Panc1 (cell line): ENCODE data around the gene SYTL4. TPM values are rescaled to one million over a fixed set of nuclear protein-coding genes. Genes with fewer than 3 reads are reported as not detected.

Source experiments
- ATAC-seq: fragments of 200-7000 bp; cut with Tn5 transposase; 2 replicates; pipeline ENCODE4 v1.9.1; 2020; ENCODE audit warnings: mild to moderate bottlenecking, moderate library complexity
- BruUV-seq: library from RNA; stranded (reverse); fragments of 400-500 nt; replicated peaks from 2 replicates; lab custom pipeline; 2021; lab: Mats Ljungman, UMichigan
- CTCF ChIA-PET: fragments of 300-600 bp; sonication (Branson Sonifier 250); formaldehyde crosslinking; loops from one replicate; lab custom pipeline; 2022; ENCODE audit warnings: antibody characterized with exemption; lab: Charles Lee
- POLR2A ChIA-PET: fragments of 300-600 bp; sonication (Branson Sonifier 250); formaldehyde crosslinking; loops from one replicate; lab custom pipeline; 2022; ENCODE audit warnings: antibody characterized with exemption; lab: Charles Lee
- DNase-seq: peaks from one replicate; pipeline ENCODE4 v3.0.0-alpha.2; 2010; ENCODE audit warnings: low read depth, low spot score
- H3K27ac ChIP-seq: 2 replicates; pipeline ENCODE4 v1.5.1; 2011; ENCODE audit warnings: mild to moderate bottlenecking, low read length, inconsistent platforms
- H3K27me3 ChIP-seq: fragments of 200-500 bp; sonication (Bioruptor generic); 2 replicates; pipeline ENCODE4 v1.6.0; 2014; ENCODE audit warnings: low read length, inconsistent platforms; ENCODE audit not compliant: control insufficient read depth, insufficient read depth
- H3K36me3 ChIP-seq: fragments of 200-500 bp; sonication (Bioruptor generic); 2 replicates; pipeline ENCODE4 v1.5.1; 2014; ENCODE audit warnings: inconsistent platforms, mild to moderate bottlenecking, low read length, moderate library complexity; ENCODE audit not compliant: control insufficient read depth, insufficient read depth
- H3K4me1 ChIP-seq: 2 replicates; pipeline ENCODE4 v1.5.1; 2011; ENCODE audit warnings: inconsistent platforms, mild to moderate bottlenecking, low read length, moderate library complexity; ENCODE audit not compliant: control insufficient read depth, insufficient read depth
- H3K4me3 ChIP-seq, 2 experiments: 2 replicates each; pipeline ENCODE4 v1.5.1; 2011 to 2012; ENCODE audit warnings: low read depth in 2 of 2, low read length in 2 of 2, mild to moderate bottlenecking in 2 of 2, inconsistent platforms in 1 of 2, moderate library complexity in 1 of 2
- H3K9me3 ChIP-seq: fragments of 200-500 bp; sonication (Bioruptor generic); 2 replicates; pipeline ENCODE4 v1.5.1; 2014; ENCODE audit warnings: low read depth, mild to moderate bottlenecking, inconsistent platforms, low read length, moderate library complexity; ENCODE audit not compliant: control insufficient read depth, insufficient read depth
- POLR2AphosphoS5 ChIP-seq: IDR thresholded peaks from 2 replicates; pipeline ENCODE4 v1.6.1; 2012; ENCODE audit warnings: mild to moderate bottlenecking, low read depth, low read length, moderate library complexity
- SIN3A ChIP-seq: IDR thresholded peaks from 2 replicates; pipeline ENCODE4 v1.6.1; 2012; ENCODE audit warnings: low read depth, mild to moderate bottlenecking, low read length, moderate library complexity, borderline replicate concordance; ENCODE audit not compliant: insufficient read depth
- TCF7L2 ChIP-seq: IDR thresholded peaks from 2 replicates; pipeline ENCODE4 v1.6.1; 2011; ENCODE audit warnings: mild to moderate bottlenecking, low read depth, low read length, inconsistent platforms
- in situ Hi-C: cut with HindIII; loops from 2 replicates; pipeline ENCODE4 v1.10.0; 2016; ENCODE audit warnings: low sequenced_read_pairs, low pct_unique_long_range_greater_than_20kb
- intact Hi-C: fragments of 100-400 bp; cut with micrococcal nuclease; formaldehyde crosslinking; loops from one replicate; pipeline ENCODE4 v1.10.0; 2022; ENCODE audit not compliant: unreplicated experiment
- total RNA-seq: library from RNA; stranded (reverse); gene quantifications from one replicate; pipeline ENCODE4 v1.2.1, GENCODE V29; 2021; ENCODE audit not compliant: unreplicated experiment
- TF ChIP-seq, protein P1 (sequence below): fragments of 450-650 bp; IDR thresholded peaks from 2 replicates; pipeline ENCODE4 v1.5.1; 2017; ENCODE audit warnings: mild to moderate bottlenecking
- TF ChIP-seq, protein P2 (sequence below), 2 experiments: IDR thresholded peaks; 2 replicates each; pipeline ENCODE4 v1.6.1; 2011 to 2012; ENCODE audit warnings: low read depth in 2 of 2, control low read depth in 1 of 2, low read length in 1 of 2, mild to moderate bottlenecking in 1 of 2, moderate library complexity in 1 of 2; ENCODE audit not compliant: insufficient read depth in 1 of 2

The SYTL4 gene
- total RNA-seq, 1 experiment from 2014 or later, result 0.15 TPM

- TF ChIP-seq, protein P1, sequence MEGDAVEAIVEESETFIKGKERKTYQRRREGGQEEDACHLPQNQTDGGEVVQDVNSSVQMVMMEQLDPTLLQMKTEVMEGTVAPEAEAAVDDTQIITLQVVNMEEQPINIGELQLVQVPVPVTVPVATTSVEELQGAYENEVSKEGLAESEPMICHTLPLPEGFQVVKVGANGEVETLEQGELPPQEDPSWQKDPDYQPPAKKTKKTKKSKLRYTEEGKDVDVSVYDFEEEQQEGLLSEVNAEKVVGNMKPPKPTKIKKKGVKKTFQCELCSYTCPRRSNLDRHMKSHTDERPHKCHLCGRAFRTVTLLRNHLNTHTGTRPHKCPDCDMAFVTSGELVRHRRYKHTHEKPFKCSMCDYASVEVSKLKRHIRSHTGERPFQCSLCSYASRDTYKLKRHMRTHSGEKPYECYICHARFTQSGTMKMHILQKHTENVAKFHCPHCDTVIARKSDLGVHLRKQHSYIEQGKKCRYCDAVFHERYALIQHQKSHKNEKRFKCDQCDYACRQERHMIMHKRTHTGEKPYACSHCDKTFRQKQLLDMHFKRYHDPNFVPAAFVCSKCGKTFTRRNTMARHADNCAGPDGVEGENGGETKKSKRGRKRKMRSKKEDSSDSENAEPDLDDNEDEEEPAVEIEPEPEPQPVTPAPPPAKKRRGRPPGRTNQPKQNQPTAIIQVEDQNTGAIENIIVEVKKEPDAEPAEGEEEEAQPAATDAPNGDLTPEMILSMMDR, result peak; percentile 84
- TF ChIP-seq TCF7L2, result no peak
- H3K4me3 ChIP-seq, result peak within 1 kb of the TSS; percentile 64 to 77
- no peaks in the 10 kb centered on the region for H3K36me3 ChIP-seq
- CTCF ChIA-PET, result interaction anchor here (0.6 to 1.0 kb wide), 3 partner anchors 22 to 129 kb away, joined by 4 to 8 read pairs (median 4); no protein-coding TSS in a partner anchor
- H3K27ac ChIP-seq, result peak within 1 kb of the TSS; percentile 64
- peaks cover 4% of the 10 kb centered on the region; the same call in 1 of the 2 replicates for H3K4me1 ChIP-seq
- DNase-seq (peak; percentile 73), ATAC-seq (peak; percentile 100)
- no peaks in the 10 kb centered on the region for H3K9me3 ChIP-seq
- BruUV-seq, result no TSS peak
- POLR2A ChIA-PET, result no interaction called here
- H3K27me3 ChIP-seq, result no peaks in the 10 kb centered on the region
- in situ Hi-C loops, result no loop called here
- intact Hi-C loops, result loop anchor here (1.0 kb wide), 1 partner anchor 124 kb away; no protein-coding TSS in a partner anchor
Observed at GRCh38 chrX:100636321-100636991, 95.5 kb downstream of the SYTL4 start, which contains the start of gene TSPAN6. TSPAN6 (minus strand) TSS chrX:100636806; CDS start chrX:100636694, 112 bp downstream.

DNA sequence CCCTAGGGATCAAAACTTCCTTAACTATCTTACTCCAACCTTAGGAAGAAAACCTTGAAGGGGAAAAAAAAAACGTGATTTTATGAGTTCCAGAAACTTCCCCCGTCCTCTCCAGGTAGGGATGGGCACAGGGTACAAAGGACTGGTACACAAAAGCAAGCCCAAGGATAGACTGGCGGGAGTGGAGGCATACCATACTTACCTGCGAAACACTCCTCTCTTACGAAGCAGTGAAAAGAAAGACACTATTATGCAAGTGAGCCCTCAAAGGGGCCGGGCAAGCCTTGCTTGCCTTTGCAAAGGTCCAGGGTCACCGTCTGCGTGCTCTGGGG lies 96.0 kb downstream of the SYTL4 start:
- BruUV-seq, result no TSS peak
- ChIA-PET CTCF (no interaction called here), POLR2A (no interaction called here)
- H3K27me3 ChIP-seq, result no peaks in the 10 kb centered on the region
- H3K4me3 ChIP-seq, result peak overlapping the region; percentile 64 to 77
- intact Hi-C loops (loop anchor here (1.0 kb wide), 1 partner anchor 124 kb away; no protein-coding TSS in a partner anchor), in situ Hi-C loops (no loop called here)
- DNase-seq (no peak), ATAC-seq (peak; percentile 46)
- H3K36me3 ChIP-seq, result no peaks in the 10 kb centered on the region
- H3K4me1 ChIP-seq, result peaks cover 4% of the 10 kb centered on the region; the same call in 1 of the 2 replicates
- TF ChIP-seq POLR2AphosphoS5, result no peak
- no peak for TF ChIP-seq SIN3A
- TF ChIP-seq, protein P1, result no peak
- no peak for TF ChIP-seq TCF7L2
- TF ChIP-seq, protein P2, sequence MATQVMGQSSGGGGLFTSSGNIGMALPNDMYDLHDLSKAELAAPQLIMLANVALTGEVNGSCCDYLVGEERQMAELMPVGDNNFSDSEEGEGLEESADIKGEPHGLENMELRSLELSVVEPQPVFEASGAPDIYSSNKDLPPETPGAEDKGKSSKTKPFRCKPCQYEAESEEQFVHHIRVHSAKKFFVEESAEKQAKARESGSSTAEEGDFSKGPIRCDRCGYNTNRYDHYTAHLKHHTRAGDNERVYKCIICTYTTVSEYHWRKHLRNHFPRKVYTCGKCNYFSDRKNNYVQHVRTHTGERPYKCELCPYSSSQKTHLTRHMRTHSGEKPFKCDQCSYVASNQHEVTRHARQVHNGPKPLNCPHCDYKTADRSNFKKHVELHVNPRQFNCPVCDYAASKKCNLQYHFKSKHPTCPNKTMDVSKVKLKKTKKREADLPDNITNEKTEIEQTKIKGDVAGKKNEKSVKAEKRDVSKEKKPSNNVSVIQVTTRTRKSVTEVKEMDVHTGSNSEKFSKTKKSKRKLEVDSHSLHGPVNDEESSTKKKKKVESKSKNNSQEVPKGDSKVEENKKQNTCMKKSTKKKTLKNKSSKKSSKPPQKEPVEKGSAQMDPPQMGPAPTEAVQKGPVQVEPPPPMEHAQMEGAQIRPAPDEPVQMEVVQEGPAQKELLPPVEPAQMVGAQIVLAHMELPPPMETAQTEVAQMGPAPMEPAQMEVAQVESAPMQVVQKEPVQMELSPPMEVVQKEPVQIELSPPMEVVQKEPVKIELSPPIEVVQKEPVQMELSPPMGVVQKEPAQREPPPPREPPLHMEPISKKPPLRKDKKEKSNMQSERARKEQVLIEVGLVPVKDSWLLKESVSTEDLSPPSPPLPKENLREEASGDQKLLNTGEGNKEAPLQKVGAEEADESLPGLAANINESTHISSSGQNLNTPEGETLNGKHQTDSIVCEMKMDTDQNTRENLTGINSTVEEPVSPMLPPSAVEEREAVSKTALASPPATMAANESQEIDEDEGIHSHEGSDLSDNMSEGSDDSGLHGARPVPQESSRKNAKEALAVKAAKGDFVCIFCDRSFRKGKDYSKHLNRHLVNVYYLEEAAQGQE (IDR thresholded peaks at IDR 0.05; ENCODE audit: insufficient read depth in 1 of 2, low read depth in 2 of 2, low read length in 1 of 2), result no peak
- no peaks in the 10 kb centered on the region for H3K9me3 ChIP-seq
- H3K27ac ChIP-seq, result peak overlapping the region; percentile 64; the same call in 1 of the 2 replicates
